ENCODE data around the gene POLR1F.
A peak's percentile ranks its signal among the peaks of the same experiment; 100 is the strongest.

POLR1F gene

GRCh38 chr7:19728716-19729115, 19.9 kb upstream of the POLR1F start:
- H3K4me3 ChIP-seq (ENCODE audit: low read depth, low read length) = no peak overlapping the region
- TF ChIP-seq CTCF (IDR thresholded peaks at IDR 0.05; ENCODE audit: borderline replicate concordance, insufficient read depth, low read depth, low read length) = no peak

GRCh38 chr7:19725770-19726169, 16.9 kb upstream of the POLR1F start:
- H3K4me3 ChIP-seq (ENCODE audit: low read depth, low read length) = no peak overlapping the region
- TF ChIP-seq CTCF (IDR thresholded peaks at IDR 0.05; ENCODE audit: borderline replicate concordance, insufficient read depth, low read depth, low read length) = no peak

- TF ChIP-seq CTCF (IDR thresholded peaks at IDR 0.05; ENCODE audit: borderline replicate concordance, insufficient read depth, low read depth, low read length) = no peak
- H3K4me3 ChIP-seq (ENCODE audit: low read depth, low read length) = no peak overlapping the region
Observed at GRCh38 chr7:19715499-19715898, 6.7 kb upstream of the POLR1F start.

GRCh38 chr7:19713676-19714075, 4.8 kb upstream of the POLR1F start:
- peak; percentile 31; the same call in 1 of the 2 replicates for TF ChIP-seq CTCF (IDR thresholded peaks at IDR 0.05; ENCODE audit: borderline replicate concordance, insufficient read depth, low read depth, low read length)
- no peak overlapping the region for H3K4me3 ChIP-seq (ENCODE audit: low read depth, low read length)

- TF ChIP-seq CTCF (IDR thresholded peaks at IDR 0.05; ENCODE audit: borderline replicate concordance, insufficient read depth, low read depth, low read length) = no peak
- no peak overlapping the region for H3K4me3 ChIP-seq (ENCODE audit: low read depth, low read length)
Observed at GRCh38 chr7:19709249-19709578, 377 bp upstream of the POLR1F start.

- no peak for TF ChIP-seq CTCF (IDR thresholded peaks at IDR 0.05; ENCODE audit: borderline replicate concordance, insufficient read depth, low read depth, low read length)
- no peak overlapping the region for H3K4me3 ChIP-seq (ENCODE audit: low read depth, low read length)
Observed at GRCh38 chr7:19707240-19707639, 1.6 kb downstream of the POLR1F start.

GRCh38 chr7:19705663-19706062, 3.2 kb downstream of the POLR1F start:
- no peak overlapping the region for H3K4me3 ChIP-seq (ENCODE audit: low read depth, low read length)

More at GRCh38 chr7:19705663-19706062, 3.2 kb downstream of the POLR1F start:
- no peak for TF ChIP-seq CTCF (IDR thresholded peaks at IDR 0.05; ENCODE audit: borderline replicate concordance, insufficient read depth, low read depth, low read length)
